Gastroesophageal sphincter (tissue), 3 donors: Measurements from ENCODE around the gene SH2D3A.

Experiments used
- CTCF ChIP-seq, 4 experiments: fragments of 200-600 bp in 2 of 4; fragments of 450-650 bp in 2 of 4; sonication (generic) in 1 of 4; IDR thresholded peaks; one replicate each; pipeline ENCODE4 v1.5.1; 2017 to 2019; ENCODE audit warnings: antibody characterized with exemption in 4 of 4, mild to moderate bottlenecking in 2 of 4, moderate library complexity in 2 of 4
- EP300 ChIP-seq: sonication (generic); formaldehyde crosslinking; IDR thresholded peaks from one replicate; pipeline ENCODE4 v1.6.1; 2017; ENCODE audit warnings: antibody characterized with exemption, mild to moderate bottlenecking
- POLR2A ChIP-seq, 2 donors: fragments of 450-650 bp; IDR thresholded peaks; one replicate each; pipeline ENCODE4 v1.6.1; 2017; ENCODE audit warnings: antibody characterized with exemption in 2 of 2, mild to moderate bottlenecking in 2 of 2, moderate library complexity in 1 of 2

GRCh38 chr19:6707658-6708018 lies 59.6 kb downstream of the SH2D3A start:
- no peak for TF ChIP-seq CTCF (IDR thresholded peaks at IDR 0.05)
- TF ChIP-seq POLR2A (IDR thresholded peaks at IDR 0.05) = no peak
- TF ChIP-seq EP300 = no peak
